HCT116 (cell line): ENCODE results near the gene SIT1.

ENCODE experiments used
- RAD21 ChIP-seq: IDR thresholded peaks from 2 replicates; pipeline ENCODE4 v1.6.1; 2012; ENCODE audit warnings: low read depth, mild to moderate bottlenecking
- SP1 ChIP-seq: IDR thresholded peaks from 2 replicates; pipeline ENCODE4 v1.6.1; 2012; ENCODE audit warnings: low read depth
- ZFX ChIP-seq: fragments of 450-650 bp; IDR thresholded peaks from 2 replicates; pipeline ENCODE4 v1.6.1; 2017
- TF ChIP-seq, protein P1 (sequence below), 3 experiments: fragments of 200-600 bp in 1 of 3; sonication (generic) in 1 of 3; IDR thresholded peaks in 2 of 3; conservative IDR thresholded peaks in 1 of 3; 2 replicates each; pipeline ENCODE4 v1.5.1; 2012 to 2017; ENCODE audit warnings: low read depth in 2 of 3, low read length in 2 of 3, antibody characterized with exemption in 1 of 3, borderline replicate concordance in 1 of 3, control low read depth in 1 of 3, mild to moderate bottlenecking in 1 of 3, mixed read lengths in 1 of 3, mixed run types in 1 of 3, moderate library complexity in 1 of 3; ENCODE audit not compliant: insufficient read depth in 1 of 3

DNA sequence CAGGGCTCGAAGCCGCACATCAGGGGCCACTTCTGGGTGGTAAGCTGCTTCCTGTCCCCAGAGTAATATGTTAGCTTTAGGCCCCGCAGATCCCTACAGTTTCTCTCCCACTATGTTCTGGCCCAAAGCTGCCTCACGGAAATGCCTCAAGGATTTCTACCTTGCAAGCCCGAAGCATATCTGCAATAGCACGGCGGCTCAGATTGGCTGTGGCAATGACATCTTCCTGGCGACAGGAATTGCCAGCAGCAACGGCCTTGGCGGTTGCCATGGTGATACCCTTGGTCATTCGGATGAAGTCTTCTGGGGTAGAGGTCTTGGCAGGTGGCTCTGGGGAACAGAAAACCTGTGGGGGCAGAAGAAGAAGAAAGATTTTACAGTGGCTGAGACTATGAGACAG lies 49.3 kb upstream of the SIT1 start:
- TF ChIP-seq, protein P1, sequence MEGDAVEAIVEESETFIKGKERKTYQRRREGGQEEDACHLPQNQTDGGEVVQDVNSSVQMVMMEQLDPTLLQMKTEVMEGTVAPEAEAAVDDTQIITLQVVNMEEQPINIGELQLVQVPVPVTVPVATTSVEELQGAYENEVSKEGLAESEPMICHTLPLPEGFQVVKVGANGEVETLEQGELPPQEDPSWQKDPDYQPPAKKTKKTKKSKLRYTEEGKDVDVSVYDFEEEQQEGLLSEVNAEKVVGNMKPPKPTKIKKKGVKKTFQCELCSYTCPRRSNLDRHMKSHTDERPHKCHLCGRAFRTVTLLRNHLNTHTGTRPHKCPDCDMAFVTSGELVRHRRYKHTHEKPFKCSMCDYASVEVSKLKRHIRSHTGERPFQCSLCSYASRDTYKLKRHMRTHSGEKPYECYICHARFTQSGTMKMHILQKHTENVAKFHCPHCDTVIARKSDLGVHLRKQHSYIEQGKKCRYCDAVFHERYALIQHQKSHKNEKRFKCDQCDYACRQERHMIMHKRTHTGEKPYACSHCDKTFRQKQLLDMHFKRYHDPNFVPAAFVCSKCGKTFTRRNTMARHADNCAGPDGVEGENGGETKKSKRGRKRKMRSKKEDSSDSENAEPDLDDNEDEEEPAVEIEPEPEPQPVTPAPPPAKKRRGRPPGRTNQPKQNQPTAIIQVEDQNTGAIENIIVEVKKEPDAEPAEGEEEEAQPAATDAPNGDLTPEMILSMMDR (IDR thresholded peaks at IDR 0.05 in 2 of 3, conservative IDR thresholded peaks at IDR 0.05 in 1 of 3; ENCODE audit: borderline replicate concordance in 1 of 3, insufficient read depth in 1 of 3, low read depth in 2 of 3, low read length in 2 of 3), result no peak
- TF ChIP-seq SP1 (no peak), ZFX (no peak), RAD21 (no peak)
